ENCODE data around the gene TOX3. TPM values are rescaled to one million over a fixed set of nuclear protein-coding genes. Genes with fewer than 3 reads are reported as not detected.

TOX3 gene
- total and polyA plus RNA-seq, 10 of the 15 experiments (the other 5 are each of a cell fraction or from before 2014, with no cell fraction given), result not detected

DNA sequence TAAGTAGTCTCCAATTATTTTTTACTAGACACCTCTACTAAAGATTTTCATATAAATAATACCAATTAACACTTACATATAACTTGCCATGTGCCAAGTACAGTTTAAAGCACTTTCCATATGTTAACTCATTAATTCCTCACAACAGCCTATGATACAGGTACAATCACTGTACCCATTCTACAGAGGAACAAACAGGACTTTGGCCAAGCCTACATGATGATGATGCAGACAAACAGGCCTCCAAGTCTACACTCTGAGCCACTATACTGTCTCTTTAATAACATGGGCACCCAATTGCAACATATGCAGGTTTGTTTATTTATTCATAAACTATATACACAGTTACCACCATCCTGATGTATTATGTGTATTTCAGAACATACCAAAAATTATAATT, 46.0 kb downstream of the TOX3 start (continued):
- TF ChIP-seq, protein P1, sequence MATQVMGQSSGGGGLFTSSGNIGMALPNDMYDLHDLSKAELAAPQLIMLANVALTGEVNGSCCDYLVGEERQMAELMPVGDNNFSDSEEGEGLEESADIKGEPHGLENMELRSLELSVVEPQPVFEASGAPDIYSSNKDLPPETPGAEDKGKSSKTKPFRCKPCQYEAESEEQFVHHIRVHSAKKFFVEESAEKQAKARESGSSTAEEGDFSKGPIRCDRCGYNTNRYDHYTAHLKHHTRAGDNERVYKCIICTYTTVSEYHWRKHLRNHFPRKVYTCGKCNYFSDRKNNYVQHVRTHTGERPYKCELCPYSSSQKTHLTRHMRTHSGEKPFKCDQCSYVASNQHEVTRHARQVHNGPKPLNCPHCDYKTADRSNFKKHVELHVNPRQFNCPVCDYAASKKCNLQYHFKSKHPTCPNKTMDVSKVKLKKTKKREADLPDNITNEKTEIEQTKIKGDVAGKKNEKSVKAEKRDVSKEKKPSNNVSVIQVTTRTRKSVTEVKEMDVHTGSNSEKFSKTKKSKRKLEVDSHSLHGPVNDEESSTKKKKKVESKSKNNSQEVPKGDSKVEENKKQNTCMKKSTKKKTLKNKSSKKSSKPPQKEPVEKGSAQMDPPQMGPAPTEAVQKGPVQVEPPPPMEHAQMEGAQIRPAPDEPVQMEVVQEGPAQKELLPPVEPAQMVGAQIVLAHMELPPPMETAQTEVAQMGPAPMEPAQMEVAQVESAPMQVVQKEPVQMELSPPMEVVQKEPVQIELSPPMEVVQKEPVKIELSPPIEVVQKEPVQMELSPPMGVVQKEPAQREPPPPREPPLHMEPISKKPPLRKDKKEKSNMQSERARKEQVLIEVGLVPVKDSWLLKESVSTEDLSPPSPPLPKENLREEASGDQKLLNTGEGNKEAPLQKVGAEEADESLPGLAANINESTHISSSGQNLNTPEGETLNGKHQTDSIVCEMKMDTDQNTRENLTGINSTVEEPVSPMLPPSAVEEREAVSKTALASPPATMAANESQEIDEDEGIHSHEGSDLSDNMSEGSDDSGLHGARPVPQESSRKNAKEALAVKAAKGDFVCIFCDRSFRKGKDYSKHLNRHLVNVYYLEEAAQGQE (IDR thresholded peaks at IDR 0.05; ENCODE audit: low read depth, low read length), result no peak
- TF ChIP-seq KLF5 (IDR thresholded peaks at IDR 0.05; ENCODE audit: partially characterized antibody) (no peak), CBFB (IDR thresholded peaks at IDR 0.05; ENCODE audit: low read depth) (no peak), IRF4 (IDR thresholded peaks at IDR 0.05; ENCODE audit: low read depth, low read length) (no peak), MYC (IDR thresholded peaks at IDR 0.05; ENCODE audit: insufficient read depth, insufficient read length, insufficient replicate concordance, low read length, severe bottlenecking) (no peak)

DNA sequence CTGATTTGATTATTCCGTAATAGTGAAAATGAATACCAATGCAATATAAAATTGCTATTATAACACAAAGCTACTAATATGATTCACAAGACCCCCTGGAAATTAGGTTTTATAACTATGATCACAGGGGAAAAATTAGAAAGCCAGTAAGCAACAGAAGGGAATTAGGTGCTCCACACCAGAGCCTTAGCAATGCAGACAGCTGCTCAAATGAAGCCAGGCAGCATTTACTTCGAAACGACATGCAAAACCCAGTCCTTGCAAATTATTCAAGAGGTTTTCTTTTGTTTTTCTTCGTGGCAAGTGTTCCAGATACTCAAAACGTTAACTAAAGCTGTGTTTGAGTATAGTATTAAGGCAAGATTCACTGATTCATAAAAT, 47.9 kb downstream of the TOX3 start:
- BruUV-seq (replicated peaks), result no TSS peak
- DNase-seq (ENCODE audit: low read depth, low spot score) (no peak), FAIRE-seq (no peak), ATAC-seq (no peak)
- H3K4me1 ChIP-seq (ENCODE audit: control insufficient read depth, insufficient read depth, low read length), result no peaks in the 10 kb centered on the region
- no peaks in the 10 kb centered on the region for H3K36me3 ChIP-seq (ENCODE audit: control insufficient read depth in 2 of 2, insufficient read depth in 2 of 2, low read length in 1 of 2)
- ChIA-PET POLR2A (no interaction called here), RAD21 (ENCODE audit: unreplicated experiment) (no interaction called here), SMC1A (ENCODE audit: uncharacterized antibody, unreplicated experiment) (interaction anchor here (0.9 to 1.4 kb wide), 4 partner anchors 10 to 49 kb away, joined by 3 read pairs; no protein-coding TSS in a partner anchor), CTCF (no interaction called here)
- 21% methylated on average over 5 of the region's 5 CpGs for WGBS (ENCODE audit: insufficient coverage, insufficient replicate concordance, low lambda C conversion rate, missing lambda C conversion rate)
- no peak overlapping the region for H2AFZ ChIP-seq (ENCODE audit: control insufficient read depth, low read depth, low read length)
- no peaks in the 10 kb centered on the region for H3K27me3 ChIP-seq (replicated peaks in 1 of 2; ENCODE audit: control insufficient read depth in 2 of 2, insufficient read depth in 2 of 2, low read length in 1 of 2)
- H3K79me2 ChIP-seq (ENCODE audit: control insufficient read depth, insufficient read depth, low read length), result no peaks in the 10 kb centered on the region
- no peak for TF ChIP-seq ASH2L (IDR thresholded peaks at IDR 0.05; ENCODE audit: borderline replicate concordance, low read depth)
- no peak for TF ChIP-seq POLR2A (IDR thresholded peaks at IDR 0.05; ENCODE audit: low read depth, low read length)
- TF ChIP-seq ESRRA (IDR thresholded peaks at IDR 0.05; ENCODE audit: low read length), result no peak
- no peak for TF ChIP-seq NFIC (IDR thresholded peaks at IDR 0.05; ENCODE audit: low read depth, low read length)
- TF ChIP-seq BHLHE40 (IDR thresholded peaks at IDR 0.05; ENCODE audit: borderline replicate concordance in 1 of 2, low read depth in 2 of 2, low read length in 1 of 2), result no peak
- no peak for TF ChIP-seq ZSCAN29 (IDR thresholded peaks at IDR 0.05)
- no peak for TF ChIP-seq RB1 (IDR thresholded peaks at IDR 0.05; ENCODE audit: borderline replicate concordance)
- TF ChIP-seq PAX5 (IDR thresholded peaks at IDR 0.05; ENCODE audit: borderline replicate concordance, low read depth, low read length), result no peak
- TF ChIP-seq, protein P2, sequence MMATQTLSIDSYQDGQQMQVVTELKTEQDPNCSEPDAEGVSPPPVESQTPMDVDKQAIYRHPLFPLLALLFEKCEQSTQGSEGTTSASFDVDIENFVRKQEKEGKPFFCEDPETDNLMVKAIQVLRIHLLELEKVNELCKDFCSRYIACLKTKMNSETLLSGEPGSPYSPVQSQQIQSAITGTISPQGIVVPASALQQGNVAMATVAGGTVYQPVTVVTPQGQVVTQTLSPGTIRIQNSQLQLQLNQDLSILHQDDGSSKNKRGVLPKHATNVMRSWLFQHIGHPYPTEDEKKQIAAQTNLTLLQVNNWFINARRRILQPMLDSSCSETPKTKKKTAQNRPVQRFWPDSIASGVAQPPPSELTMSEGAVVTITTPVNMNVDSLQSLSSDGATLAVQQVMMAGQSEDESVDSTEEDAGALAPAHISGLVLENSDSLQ (IDR thresholded peaks at IDR 0.05), result no peak
- TF ChIP-seq, protein P3, sequence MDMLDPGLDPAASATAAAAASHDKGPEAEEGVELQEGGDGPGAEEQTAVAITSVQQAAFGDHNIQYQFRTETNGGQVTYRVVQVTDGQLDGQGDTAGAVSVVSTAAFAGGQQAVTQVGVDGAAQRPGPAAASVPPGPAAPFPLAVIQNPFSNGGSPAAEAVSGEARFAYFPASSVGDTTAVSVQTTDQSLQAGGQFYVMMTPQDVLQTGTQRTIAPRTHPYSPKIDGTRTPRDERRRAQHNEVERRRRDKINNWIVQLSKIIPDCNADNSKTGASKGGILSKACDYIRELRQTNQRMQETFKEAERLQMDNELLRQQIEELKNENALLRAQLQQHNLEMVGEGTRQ (IDR thresholded peaks at IDR 0.05; ENCODE audit: borderline replicate concordance, low read depth, low read length), result no peak
- TF ChIP-seq EGR1 (IDR thresholded peaks at IDR 0.05; ENCODE audit: borderline replicate concordance in 1 of 2, low read depth in 2 of 2, low read length in 2 of 2), result no peak
- no peak for TF ChIP-seq SMC3 (IDR thresholded peaks at IDR 0.05; ENCODE audit: borderline replicate concordance, low read length)
- TF ChIP-seq NFYA (IDR thresholded peaks at IDR 0.05; ENCODE audit: borderline replicate concordance, low read depth, low read length), result no peak
- H3K9ac ChIP-seq (ENCODE audit: control insufficient read depth, insufficient read depth, low read length), result no peak overlapping the region
- intact Hi-C loops (cut with micrococcal nuclease; ENCODE audit: unreplicated experiment), result no loop called here
- no peak overlapping the region for H3K27ac ChIP-seq (ENCODE audit: control insufficient read depth, insufficient read depth)
- H3K4me3 ChIP-seq, result no peak overlapping the region
- H3K9me3 ChIP-seq (replicated peaks; ENCODE audit: control insufficient read depth, insufficient read depth, low read length), result no peaks in the 10 kb centered on the region
- no peak overlapping the region for H3K4me2 ChIP-seq (ENCODE audit: control insufficient read depth, insufficient read depth)
- no peaks in the 10 kb centered on the region for H4K20me1 ChIP-seq (ENCODE audit: control insufficient read depth, insufficient read depth)
- in situ Hi-C loops (cut with MboI), result no loop called here
